H54 (cell line): ENCODE results near the gene CYTH4.
A peak's percentile ranks its signal among the peaks of the same experiment; 100 is the strongest.

ENCODE experiments used
- DNase-seq: peaks from one replicate; pipeline ENCODE4 v3.0.0; 2011; ENCODE audit warnings: low spot score, mixed read lengths; ENCODE audit not compliant: insufficient read length
- FAIRE-seq: peaks from 3 replicates; lab custom pipeline; 2011; peaks lifted over from hg19 to GRCh38; lab: Jason Lieb, UNC
- POLR2A ChIP-seq: IDR thresholded peaks from 2 replicates; pipeline ENCODE4 v1.6.1; 2011; ENCODE audit warnings: low read depth, mild to moderate bottlenecking, low read length

The CYTH4 gene

GRCh38 chr22:37344735-37345449 is 62.6 kb downstream of the CYTH4 start:
- DNase-seq (no peak), FAIRE-seq (no peak)
- TF ChIP-seq POLR2A = no peak

GRCh38 chr22:37345863-37346504 is 63.7 kb downstream of the CYTH4 start:
- peak; percentile 33 for DNase-seq
- no peak for TF ChIP-seq POLR2A
- FAIRE-seq = no peak

GRCh38 chr22:37346505-37346895 is 64.2 kb downstream of the CYTH4 start:
- no peak for FAIRE-seq
- DNase-seq = no peak
- no peak for TF ChIP-seq POLR2A

GRCh38 chr22:37349043-37349814 is 66.9 kb downstream of the CYTH4 start:
- TF ChIP-seq POLR2A = no peak
- DNase-seq (no peak), FAIRE-seq (no peak)

- no peak for TF ChIP-seq POLR2A
- DNase-seq (no peak), FAIRE-seq (no peak)
Observed at GRCh38 chr22:37351232-37351631, 68.9 kb downstream of the CYTH4 start.

- no peak for DNase-seq
- FAIRE-seq = no peak
- no peak for TF ChIP-seq POLR2A
Observed at GRCh38 chr22:37352481-37352880, 70.2 kb downstream of the CYTH4 start.

- FAIRE-seq (no peak), DNase-seq (no peak)
- TF ChIP-seq POLR2A = no peak
Observed at GRCh38 chr22:37353839-37354238, 71.5 kb downstream of the CYTH4 start.

GRCh38 chr22:37354261-37354660 is 72.0 kb downstream of the CYTH4 start:
- FAIRE-seq (no peak), DNase-seq (no peak)
- no peak for TF ChIP-seq POLR2A

- no peak for TF ChIP-seq POLR2A
- DNase-seq (no peak), FAIRE-seq (no peak)
Observed at GRCh38 chr22:37354670-37355069, 72.4 kb downstream of the CYTH4 start.

- FAIRE-seq = no peak
- no peak for TF ChIP-seq POLR2A
- DNase-seq = no peak
Observed at GRCh38 chr22:37355174-37355573, 72.9 kb downstream of the CYTH4 start.

- DNase-seq = no peak
- no peak for FAIRE-seq
- TF ChIP-seq POLR2A = no peak
Observed at GRCh38 chr22:37356922-37357321, 74.6 kb downstream of the CYTH4 start.

- no peak for DNase-seq
- no peak for TF ChIP-seq POLR2A
- no peak for FAIRE-seq
Observed at GRCh38 chr22:37357446-37358075, 75.3 kb downstream of the CYTH4 start.

- no peak for DNase-seq
- TF ChIP-seq POLR2A = no peak
- FAIRE-seq = no peak
Observed at GRCh38 chr22:37358386-37358785, 76.1 kb downstream of the CYTH4 start.

- no peak for TF ChIP-seq POLR2A
- FAIRE-seq = no peak
- peak; percentile 30 for DNase-seq
Observed at GRCh38 chr22:37358917-37359316, 76.6 kb downstream of the CYTH4 start.
